ENCODE results near the gene STAB1.

STAB1 gene

GRCh38 chr3:52521881-52522650 is 26.9 kb downstream of the STAB1 start:
- TF ChIP-seq ZFP30 (CRISPR knock-in tag; IDR thresholded peaks at IDR 0.05) (no peak), TCF4 (CRISPR knock-in tag; IDR thresholded peaks at IDR 0.05; ENCODE audit: borderline replicate concordance) (no peak), TSHZ2 (CRISPR knock-in tag; IDR thresholded peaks at IDR 0.05) (no peak), ZC3H10 (CRISPR knock-in tag; IDR thresholded peaks at IDR 0.05) (no peak), ZNF565 (CRISPR knock-in tag; conservative IDR thresholded peaks at IDR 0.05; ENCODE audit: low read depth) (no peak), GLIS3 (CRISPR knock-in tag; IDR thresholded peaks at IDR 0.05) (no peak), SNAI2 (CRISPR knock-in tag; IDR thresholded peaks at IDR 0.05) (no peak), RARB (CRISPR knock-in tag; IDR thresholded peaks at IDR 0.05) (no peak), CSRNP3 (CRISPR knock-in tag; IDR thresholded peaks at IDR 0.05) (no peak), ISL1 (CRISPR knock-in tag; IDR thresholded peaks at IDR 0.05) (no peak), OSR1 (CRISPR knock-in tag; IDR thresholded peaks at IDR 0.05) (no peak)
- ATAC-seq = no peak

GRCh38 chr3:52522651-52523251 is 27.6 kb downstream of the STAB1 start:
- no peak; the same call in 2 of the 3 replicates for ATAC-seq
- TF ChIP-seq TSHZ2 (CRISPR knock-in tag; IDR thresholded peaks at IDR 0.05) (no peak), ZNF70 (CRISPR knock-in tag; IDR thresholded peaks at IDR 0.05) (no peak), PPARA (CRISPR knock-in tag; IDR thresholded peaks at IDR 0.05; ENCODE audit: borderline replicate concordance) (no peak), ZFP3 (CRISPR knock-in tag; IDR thresholded peaks at IDR 0.05) (no peak), PATZ1 (CRISPR knock-in tag; IDR thresholded peaks at IDR 0.05; ENCODE audit: borderline replicate concordance) (no peak), ISL1 (CRISPR knock-in tag; IDR thresholded peaks at IDR 0.05) (no peak), SNAI2 (CRISPR knock-in tag; IDR thresholded peaks at IDR 0.05) (no peak), TOX (CRISPR knock-in tag; IDR thresholded peaks at IDR 0.05; ENCODE audit: borderline replicate concordance) (no peak), ZC3H10 (CRISPR knock-in tag; IDR thresholded peaks at IDR 0.05) (no peak), POU6F1 (CRISPR knock-in tag; IDR thresholded peaks at IDR 0.05; ENCODE audit: borderline replicate concordance, low read depth) (no peak), ESRRG (CRISPR knock-in tag; IDR thresholded peaks at IDR 0.05) (no peak)
